ENCODE data around the gene CNTNAP1. TPM values are rescaled to one million over a fixed set of nuclear protein-coding genes. Genes with fewer than 3 reads are reported as not detected.
A peak's percentile ranks its signal among the peaks of the same experiment; 100 is the strongest.

CNTNAP1 gene
- total and polyA plus RNA-seq, 9 of the 15 experiments (the other 6 are each of a cell fraction or from before 2014, with no cell fraction given): 0.10 to 1.8 (median 0.62) TPM

DNA sequence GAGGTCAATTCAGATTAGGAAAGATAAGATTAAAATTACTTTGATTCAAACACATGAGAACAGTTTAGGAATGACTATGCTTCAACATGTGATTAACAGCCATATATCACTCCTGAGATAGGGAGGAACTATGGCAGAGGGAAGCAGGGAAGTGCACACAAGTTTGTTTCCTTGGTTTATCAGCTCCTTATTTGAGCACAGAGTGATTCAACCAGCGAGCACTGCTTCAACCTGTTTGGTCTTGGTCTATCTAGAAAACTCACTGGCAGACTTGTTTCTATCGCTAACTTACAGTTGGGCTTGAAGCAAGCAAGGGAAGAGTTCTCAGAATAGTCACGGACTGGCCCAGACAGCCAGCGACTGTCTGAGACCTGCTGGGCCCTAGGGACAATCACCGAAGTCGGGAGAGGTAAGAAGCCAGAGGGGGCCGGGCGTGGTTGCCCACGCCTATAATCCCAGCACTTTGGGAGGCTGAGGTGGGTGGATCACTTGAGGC is 49.3 kb upstream of the CNTNAP1 start (continued):
- TF ChIP-seq, protein P1, sequence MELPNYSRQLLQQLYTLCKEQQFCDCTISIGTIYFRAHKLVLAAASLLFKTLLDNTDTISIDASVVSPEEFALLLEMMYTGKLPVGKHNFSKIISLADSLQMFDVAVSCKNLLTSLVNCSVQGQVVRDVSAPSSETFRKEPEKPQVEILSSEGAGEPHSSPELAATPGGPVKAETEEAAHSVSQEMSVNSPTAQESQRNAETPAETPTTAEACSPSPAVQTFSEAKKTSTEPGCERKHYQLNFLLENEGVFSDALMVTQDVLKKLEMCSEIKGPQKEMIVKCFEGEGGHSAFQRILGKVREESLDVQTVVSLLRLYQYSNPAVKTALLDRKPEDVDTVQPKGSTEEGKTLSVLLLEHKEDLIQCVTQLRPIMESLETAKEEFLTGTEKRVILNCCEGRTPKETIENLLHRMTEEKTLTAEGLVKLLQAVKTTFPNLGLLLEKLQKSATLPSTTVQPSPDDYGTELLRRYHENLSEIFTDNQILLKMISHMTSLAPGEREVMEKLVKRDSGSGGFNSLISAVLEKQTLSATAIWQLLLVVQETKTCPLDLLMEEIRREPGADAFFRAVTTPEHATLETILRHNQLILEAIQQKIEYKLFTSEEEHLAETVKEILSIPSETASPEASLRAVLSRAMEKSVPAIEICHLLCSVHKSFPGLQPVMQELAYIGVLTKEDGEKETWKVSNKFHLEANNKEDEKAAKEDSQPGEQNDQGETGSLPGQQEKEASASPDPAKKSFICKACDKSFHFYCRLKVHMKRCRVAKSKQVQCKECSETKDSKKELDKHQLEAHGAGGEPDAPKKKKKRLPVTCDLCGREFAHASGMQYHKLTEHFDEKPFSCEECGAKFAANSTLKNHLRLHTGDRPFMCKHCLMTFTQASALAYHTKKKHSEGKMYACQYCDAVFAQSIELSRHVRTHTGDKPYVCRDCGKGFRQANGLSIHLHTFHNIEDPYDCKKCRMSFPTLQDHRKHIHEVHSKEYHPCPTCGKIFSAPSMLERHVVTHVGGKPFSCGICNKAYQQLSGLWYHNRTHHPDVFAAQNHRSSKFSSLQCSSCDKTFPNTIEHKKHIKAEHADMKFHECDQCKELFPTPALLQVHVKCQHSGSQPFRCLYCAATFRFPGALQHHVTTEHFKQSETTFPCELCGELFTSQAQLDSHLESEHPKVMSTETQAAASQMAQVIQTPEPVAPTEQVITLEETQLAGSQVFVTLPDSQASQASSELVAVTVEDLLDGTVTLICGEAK (IDR thresholded peaks at IDR 0.05): peak; percentile 37; the same call in 1 of the 2 replicates
- TF ChIP-seq, protein P1 (CRISPR knock-in tag; IDR thresholded peaks at IDR 0.05): no peak
- TF ChIP-seq, protein P2, sequence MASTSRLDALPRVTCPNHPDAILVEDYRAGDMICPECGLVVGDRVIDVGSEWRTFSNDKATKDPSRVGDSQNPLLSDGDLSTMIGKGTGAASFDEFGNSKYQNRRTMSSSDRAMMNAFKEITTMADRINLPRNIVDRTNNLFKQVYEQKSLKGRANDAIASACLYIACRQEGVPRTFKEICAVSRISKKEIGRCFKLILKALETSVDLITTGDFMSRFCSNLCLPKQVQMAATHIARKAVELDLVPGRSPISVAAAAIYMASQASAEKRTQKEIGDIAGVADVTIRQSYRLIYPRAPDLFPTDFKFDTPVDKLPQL (IDR thresholded peaks at IDR 0.05; ENCODE audit: extremely low read depth, insufficient read length): no peak
- TF ChIP-seq ARID1B (IDR thresholded peaks at IDR 0.05) (peak; percentile 90), ZNF75A (CRISPR knock-in tag; IDR thresholded peaks at IDR 0.05) (no peak), ADNP (tag; IDR thresholded peaks at IDR 0.05) (peak; percentile 81), ESRRB (CRISPR knock-in tag; IDR thresholded peaks at IDR 0.05; ENCODE audit: borderline replicate concordance) (no peak), GATAD2B (IDR thresholded peaks at IDR 0.05; ENCODE audit: borderline replicate concordance) (0 out of 2 replicates have a peak, but pooled peaks have one; percentile 69), EHMT2 (IDR thresholded peaks at IDR 0.05) (no peak)
- TF ChIP-seq, protein P3, sequence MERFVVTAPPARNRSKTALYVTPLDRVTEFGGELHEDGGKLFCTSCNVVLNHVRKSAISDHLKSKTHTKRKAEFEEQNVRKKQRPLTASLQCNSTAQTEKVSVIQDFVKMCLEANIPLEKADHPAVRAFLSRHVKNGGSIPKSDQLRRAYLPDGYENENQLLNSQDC (CRISPR knock-in tag; IDR thresholded peaks at IDR 0.05): 0 out of 2 replicates have a peak, but pooled peaks have one; percentile 28
- TF ChIP-seq, protein P4, sequence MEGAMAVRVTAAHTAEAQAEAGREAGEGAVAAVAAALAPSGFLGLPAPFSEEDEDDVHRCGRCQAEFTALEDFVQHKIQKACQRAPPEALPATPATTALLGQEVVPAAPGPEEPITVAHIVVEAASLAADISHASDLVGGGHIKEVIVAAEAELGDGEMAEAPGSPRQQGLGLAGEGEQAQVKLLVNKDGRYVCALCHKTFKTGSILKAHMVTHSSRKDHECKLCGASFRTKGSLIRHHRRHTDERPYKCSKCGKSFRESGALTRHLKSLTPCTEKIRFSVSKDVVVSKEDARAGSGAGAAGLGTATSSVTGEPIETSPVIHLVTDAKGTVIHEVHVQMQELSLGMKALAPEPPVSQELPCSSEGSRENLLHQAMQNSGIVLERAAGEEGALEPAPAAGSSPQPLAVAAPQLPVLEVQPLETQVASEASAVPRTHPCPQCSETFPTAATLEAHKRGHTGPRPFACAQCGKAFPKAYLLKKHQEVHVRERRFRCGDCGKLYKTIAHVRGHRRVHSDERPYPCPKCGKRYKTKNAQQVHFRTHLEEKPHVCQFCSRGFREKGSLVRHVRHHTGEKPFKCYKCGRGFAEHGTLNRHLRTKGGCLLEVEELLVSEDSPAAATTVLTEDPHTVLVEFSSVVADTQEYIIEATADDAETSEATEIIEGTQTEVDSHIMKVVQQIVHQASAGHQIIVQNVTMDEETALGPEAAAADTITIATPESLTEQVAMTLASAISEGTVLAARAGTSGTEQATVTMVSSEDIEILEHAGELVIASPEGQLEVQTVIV (CRISPR knock-in tag; IDR thresholded peaks at IDR 0.05; ENCODE audit: borderline replicate concordance): no peak
- TF ChIP-seq, protein P5, sequence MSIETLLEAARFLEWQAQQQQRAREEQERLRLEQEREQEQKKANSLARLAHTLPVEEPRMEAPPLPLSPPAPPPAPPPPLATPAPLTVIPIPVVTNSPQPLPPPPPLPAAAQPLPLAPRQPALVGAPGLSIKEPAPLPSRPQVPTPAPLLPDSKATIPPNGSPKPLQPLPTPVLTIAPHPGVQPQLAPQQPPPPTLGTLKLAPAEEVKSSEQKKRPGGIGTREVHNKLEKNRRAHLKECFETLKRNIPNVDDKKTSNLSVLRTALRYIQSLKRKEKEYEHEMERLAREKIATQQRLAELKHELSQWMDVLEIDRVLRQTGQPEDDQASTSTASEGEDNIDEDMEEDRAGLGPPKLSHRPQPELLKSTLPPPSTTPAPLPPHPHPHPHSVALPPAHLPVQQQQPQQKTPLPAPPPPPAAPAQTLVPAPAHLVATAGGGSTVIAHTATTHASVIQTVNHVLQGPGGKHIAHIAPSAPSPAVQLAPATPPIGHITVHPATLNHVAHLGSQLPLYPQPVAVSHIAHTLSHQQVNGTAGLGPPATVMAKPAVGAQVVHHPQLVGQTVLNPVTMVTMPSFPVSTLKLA (conservative IDR thresholded peaks at IDR 0.05): peak in 1 of 2 experiments; percentile 64; a peak in 2 of 4 replicates
- TF ChIP-seq, protein P6, sequence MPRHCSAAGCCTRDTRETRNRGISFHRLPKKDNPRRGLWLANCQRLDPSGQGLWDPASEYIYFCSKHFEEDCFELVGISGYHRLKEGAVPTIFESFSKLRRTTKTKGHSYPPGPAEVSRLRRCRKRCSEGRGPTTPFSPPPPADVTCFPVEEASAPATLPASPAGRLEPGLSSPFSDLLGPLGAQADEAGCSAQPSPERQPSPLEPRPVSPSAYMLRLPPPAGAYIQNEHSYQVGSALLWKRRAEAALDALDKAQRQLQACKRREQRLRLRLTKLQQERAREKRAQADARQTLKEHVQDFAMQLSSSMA (CRISPR knock-in tag; IDR thresholded peaks at IDR 0.05): no peak

Measured in K562 (cell line).